GM12878 (cell line): ENCODE data around the gene TUFM.

Experiments used
- CHD1 ChIP-seq: IDR thresholded peaks from 2 replicates; pipeline ENCODE4 v1.6.1; 2012; ENCODE audit warnings: low read depth, low read length, improper control_type of control experiment
- CTCF ChIP-seq, 3 experiments: IDR thresholded peaks in 2 of 3; conservative IDR thresholded peaks in 1 of 3; 2 replicates each; pipeline ENCODE4 v1.5.1; 2011; ENCODE audit warnings: low read depth in 3 of 3, low read length in 3 of 3, mild to moderate bottlenecking in 3 of 3, control low read depth in 2 of 3, moderate library complexity in 2 of 3, inconsistent platforms in 1 of 3, mixed read lengths in 1 of 3; ENCODE audit not compliant: control insufficient read depth in 2 of 3, insufficient read depth in 1 of 3; ENCODE audit errors: extremely low read depth in 1 of 3
- EP300 ChIP-seq, 2 experiments: fragments of 150-350 bp in 1 of 2; IDR thresholded peaks; 2 replicates each; pipeline ENCODE4 v1.6.1; 2011 to 2012; ENCODE audit warnings: low read depth in 2 of 2, low read length in 2 of 2, borderline replicate concordance in 1 of 2, improper control_type of control experiment in 1 of 2, inconsistent platforms in 1 of 2; ENCODE audit not compliant: control insufficient read depth in 1 of 2
- IKZF2 ChIP-seq, 2 experiments: fragments of 450-650 bp; IDR thresholded peaks; 2 replicates each; pipeline ENCODE4 v1.6.1; 2017; ENCODE audit warnings: mild to moderate bottlenecking in 2 of 2, moderate library complexity in 2 of 2
- NFYB ChIP-seq: IDR thresholded peaks from 2 replicates; pipeline ENCODE4 v1.6.1; 2011; ENCODE audit warnings: low read depth, mild to moderate bottlenecking, low read length, improper control_type of control experiment, moderate library complexity; ENCODE audit not compliant: insufficient read depth
- NRF1 ChIP-seq: conservative IDR thresholded peaks from 2 replicates; pipeline ENCODE4 v1.6.1; 2011; ENCODE audit warnings: mild to moderate bottlenecking, low read depth, low read length, improper control_type of control experiment
- POLR2A ChIP-seq: IDR thresholded peaks from 2 replicates; pipeline ENCODE4 v1.6.1; 2011; ENCODE audit warnings: low read depth, mild to moderate bottlenecking, low read length
- RAD21 ChIP-seq: IDR thresholded peaks from 2 replicates; pipeline ENCODE4 v1.6.1; 2011; ENCODE audit warnings: mild to moderate bottlenecking, low read depth, low read length, moderate library complexity; ENCODE audit not compliant: insufficient read depth
- STAT1 ChIP-seq: fragments of 450-650 bp; conservative IDR thresholded peaks from 2 replicates; pipeline ENCODE4 v1.6.1; 2014; ENCODE audit warnings: antibody characterized with exemption, mild to moderate bottlenecking
- TBL1XR1 ChIP-seq: IDR thresholded peaks from 2 replicates; pipeline ENCODE4 v1.6.1; 2012; ENCODE audit warnings: low read depth, low read length, improper control_type of control experiment
- YBX1 ChIP-seq: fragments of 450-650 bp; IDR thresholded peaks from 2 replicates; pipeline ENCODE4 v1.6.1; 2016; ENCODE audit warnings: antibody characterized with exemption

DNA sequence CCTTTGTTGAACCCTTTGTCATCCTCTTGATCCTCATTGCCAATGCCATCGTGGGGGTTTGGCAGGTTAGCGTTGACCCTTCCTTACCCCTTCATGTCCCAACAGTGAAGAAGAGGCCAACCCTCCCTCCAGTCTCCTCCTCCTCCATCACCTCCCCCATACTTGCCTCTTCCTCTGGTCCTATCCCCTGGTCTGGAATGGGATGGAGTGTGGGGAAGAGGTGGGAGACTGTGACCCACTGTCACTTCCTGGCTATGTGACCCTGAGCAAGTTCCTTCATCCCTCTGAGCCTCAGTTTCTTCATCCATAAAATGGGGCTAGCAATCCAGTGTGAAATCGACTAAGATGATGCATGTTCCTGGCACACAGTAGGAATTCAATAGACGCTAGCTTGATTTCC is 34.8 kb upstream of the TUFM start:
- no peak for TF ChIP-seq POLR2A
- no peak for TF ChIP-seq RAD21
- TF ChIP-seq CTCF (IDR thresholded peaks at IDR 0.05 in 2 of 3, conservative IDR thresholded peaks at IDR 0.05 in 1 of 3; ENCODE audit: control insufficient read depth in 2 of 3, extremely low read depth in 1 of 3, insufficient read depth in 1 of 3, low read depth in 3 of 3, low read length in 3 of 3), result no peak
- TF ChIP-seq TBL1XR1, result no peak
- TF ChIP-seq IKZF2 (IDR thresholded peaks at IDR 0.05), result no peak
- no peak for TF ChIP-seq EP300 (IDR thresholded peaks at IDR 0.05; ENCODE audit: borderline replicate concordance in 1 of 2, control insufficient read depth in 1 of 2, low read depth in 2 of 2, low read length in 2 of 2)
- TF ChIP-seq NFYB, result no peak
- TF ChIP-seq STAT1, result no peak
- no peak for TF ChIP-seq NRF1
- TF ChIP-seq YBX1, result no peak
- no peak for TF ChIP-seq CHD1
